GM12801 (cell line): ENCODE results near the gene FLT3.

ENCODE experiments used
- TF ChIP-seq, protein P1 (sequence below): IDR thresholded peaks from one replicate; pipeline ENCODE4 v1.5.1; 2011; ENCODE audit warnings: control low read depth; ENCODE audit not compliant: insufficient read length; ENCODE audit errors: extremely low read depth

FLT3 gene

DNA sequence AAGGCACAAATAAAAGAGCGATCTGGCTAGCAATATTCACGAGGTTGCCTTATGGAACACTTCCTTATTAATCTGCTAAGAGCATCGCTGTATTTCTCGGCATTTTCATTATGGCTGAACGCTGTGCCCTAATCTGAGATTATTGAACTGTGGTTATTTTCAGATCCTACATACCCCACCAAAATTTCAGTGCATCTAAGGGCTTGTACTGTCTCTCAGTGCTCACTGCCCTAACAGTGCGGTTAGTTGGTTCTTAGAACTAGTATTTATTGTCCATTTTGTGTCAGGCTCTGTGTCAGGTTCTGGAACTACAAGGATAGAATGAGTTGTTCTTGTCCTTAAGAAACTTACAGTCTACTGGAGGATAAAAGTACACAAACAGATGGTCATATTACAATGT, 51.6 kb downstream of the FLT3 start:
- TF ChIP-seq, protein P1, sequence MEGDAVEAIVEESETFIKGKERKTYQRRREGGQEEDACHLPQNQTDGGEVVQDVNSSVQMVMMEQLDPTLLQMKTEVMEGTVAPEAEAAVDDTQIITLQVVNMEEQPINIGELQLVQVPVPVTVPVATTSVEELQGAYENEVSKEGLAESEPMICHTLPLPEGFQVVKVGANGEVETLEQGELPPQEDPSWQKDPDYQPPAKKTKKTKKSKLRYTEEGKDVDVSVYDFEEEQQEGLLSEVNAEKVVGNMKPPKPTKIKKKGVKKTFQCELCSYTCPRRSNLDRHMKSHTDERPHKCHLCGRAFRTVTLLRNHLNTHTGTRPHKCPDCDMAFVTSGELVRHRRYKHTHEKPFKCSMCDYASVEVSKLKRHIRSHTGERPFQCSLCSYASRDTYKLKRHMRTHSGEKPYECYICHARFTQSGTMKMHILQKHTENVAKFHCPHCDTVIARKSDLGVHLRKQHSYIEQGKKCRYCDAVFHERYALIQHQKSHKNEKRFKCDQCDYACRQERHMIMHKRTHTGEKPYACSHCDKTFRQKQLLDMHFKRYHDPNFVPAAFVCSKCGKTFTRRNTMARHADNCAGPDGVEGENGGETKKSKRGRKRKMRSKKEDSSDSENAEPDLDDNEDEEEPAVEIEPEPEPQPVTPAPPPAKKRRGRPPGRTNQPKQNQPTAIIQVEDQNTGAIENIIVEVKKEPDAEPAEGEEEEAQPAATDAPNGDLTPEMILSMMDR: no peak

DNA sequence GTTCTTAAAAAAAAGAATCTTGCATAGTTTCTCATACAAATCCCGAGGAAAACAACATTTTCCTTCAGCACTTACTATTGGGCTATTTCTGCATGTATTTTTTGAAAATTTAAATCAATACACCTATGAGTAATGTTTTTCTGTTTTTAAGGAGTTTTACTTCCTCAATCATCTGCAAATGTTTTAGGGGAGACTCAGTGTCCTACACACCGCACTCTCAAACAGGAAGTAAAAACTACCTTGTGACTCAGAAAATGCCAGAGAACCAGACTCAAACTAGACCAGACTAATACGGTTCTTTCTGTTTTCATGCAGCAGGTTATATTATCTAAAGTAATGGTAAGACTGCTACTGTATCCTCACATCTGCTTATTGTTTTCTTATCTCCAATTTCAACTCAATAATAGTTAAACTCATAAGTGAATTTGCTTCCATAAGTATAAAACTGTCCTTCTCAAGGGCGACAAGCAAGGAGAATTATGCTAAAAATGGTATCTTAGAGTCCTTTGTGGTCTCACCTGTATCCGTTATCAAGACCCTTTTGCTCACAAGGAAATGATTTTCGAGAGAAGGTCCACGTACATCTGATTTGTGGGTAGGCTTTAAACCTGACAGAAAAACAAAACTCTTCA, 52.5 kb downstream of the FLT3 start:
- TF ChIP-seq, protein P1: no peak

DNA sequence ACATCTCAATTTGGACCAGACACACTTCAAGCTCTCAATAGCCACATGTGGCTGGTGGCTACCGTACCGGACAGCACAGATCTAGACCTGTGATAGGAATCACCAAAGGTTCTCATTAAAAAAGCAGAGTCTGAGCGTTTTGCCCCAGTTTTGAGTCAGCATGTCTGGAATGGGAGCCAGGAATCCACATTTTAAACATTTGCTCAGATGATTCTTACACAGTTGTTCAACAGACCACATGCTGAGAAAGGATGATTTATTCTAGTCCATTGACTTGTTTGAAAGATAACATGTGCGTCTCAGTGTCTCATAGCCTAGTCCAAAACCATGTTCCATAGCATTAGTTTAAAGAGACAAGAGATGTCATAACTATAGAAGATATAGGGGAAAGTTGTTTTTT, 53.4 kb downstream of the FLT3 start:
- TF ChIP-seq, protein P1: no peak

DNA sequence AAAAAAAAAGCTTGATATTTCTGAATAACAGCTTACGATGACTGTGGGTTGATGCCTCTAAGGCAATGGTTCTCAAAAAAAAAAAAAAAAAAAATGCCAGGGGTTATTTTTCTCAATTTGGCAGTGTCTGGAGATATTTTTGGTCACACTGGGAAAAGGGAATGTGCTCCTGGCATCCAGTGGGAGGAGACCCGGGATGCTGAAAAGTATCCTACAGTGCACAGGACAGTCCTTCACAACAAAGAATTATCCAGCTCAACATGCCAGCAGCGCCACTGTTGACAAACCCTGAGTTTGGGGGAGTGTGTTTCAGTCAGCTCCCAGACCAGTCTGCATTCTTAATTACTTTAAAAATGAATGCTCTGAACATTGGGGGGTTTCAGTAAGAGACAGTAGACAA, 54.5 kb downstream of the FLT3 start:
- TF ChIP-seq, protein P1: no peak

DNA sequence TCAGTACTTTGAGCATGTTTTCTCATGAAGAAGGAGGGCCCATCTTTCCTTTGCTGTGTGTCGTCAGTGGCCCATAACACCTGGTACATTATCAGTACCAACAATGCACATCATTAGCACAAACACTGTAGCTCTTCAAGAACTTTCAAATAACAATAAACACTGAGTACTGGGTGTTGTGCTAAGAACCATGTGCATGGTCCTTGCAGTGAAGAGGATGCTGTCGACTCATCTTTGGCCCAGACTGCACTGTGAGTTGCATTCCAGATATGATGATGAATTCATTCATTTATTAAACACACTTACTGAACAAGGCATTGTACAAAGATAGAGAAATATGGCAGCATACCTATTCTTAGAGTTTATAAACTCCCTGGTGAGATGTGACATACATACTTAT, 55.8 kb downstream of the FLT3 start:
- TF ChIP-seq, protein P1: no peak

DNA sequence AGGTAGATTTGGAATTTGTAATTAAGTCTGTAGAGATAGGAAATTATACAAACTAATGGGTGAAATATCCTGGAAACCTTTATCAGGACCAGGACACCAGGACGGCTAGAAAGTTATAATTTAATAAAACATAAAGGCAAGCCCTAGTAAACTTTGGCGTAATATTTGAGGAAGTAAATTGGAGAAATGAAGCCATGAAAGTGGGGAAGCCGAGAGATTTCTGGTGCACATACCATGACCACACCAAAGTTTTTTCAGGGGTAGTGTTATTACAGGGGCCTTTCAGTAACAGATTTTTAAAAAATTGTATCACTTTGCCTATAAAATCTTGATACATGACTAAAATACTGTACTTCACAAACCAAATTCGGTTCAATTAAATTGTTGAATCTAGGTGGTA, 57.2 kb downstream of the FLT3 start:
- TF ChIP-seq, protein P1: no peak

DNA sequence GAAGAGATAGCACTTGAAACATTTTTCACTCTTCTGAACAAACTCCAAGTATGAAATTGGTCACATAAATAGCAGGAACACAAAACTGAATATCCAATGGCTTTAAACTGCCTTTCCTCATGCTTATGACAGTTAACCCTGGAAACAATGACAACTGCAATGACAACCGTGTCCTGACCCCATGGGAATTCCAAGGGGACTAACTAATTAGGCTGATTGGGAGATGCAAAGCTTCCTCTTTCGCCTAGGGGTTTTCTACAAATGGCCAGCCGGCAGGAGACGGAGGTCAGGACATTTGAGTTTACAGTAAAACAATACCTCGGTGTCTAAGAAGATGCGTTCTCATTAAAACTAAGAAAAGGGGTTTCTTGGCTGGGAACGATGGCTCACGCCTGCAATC, 58.9 kb downstream of the FLT3 start:
- TF ChIP-seq, protein P1: no peak

DNA sequence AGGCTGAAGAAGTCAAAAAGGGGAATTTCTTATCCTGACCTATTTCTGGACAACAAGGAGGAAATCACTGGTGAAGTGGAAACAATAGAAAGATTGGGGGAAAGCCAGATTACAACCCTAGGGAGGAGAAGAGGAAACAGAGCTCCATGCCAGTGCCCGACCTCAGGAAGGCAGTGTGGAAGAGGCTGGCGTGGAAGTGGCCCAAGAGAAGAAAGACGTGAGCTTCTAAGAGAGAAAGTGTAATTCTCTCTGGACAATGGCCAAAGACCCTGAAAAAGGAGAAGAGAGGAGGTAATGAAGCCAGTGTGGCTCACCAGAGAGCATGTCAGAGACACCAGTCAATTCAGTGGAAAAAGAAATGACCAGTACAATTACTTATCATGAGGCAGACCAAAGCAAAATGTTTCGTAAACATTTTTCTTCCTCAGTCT, 59.3 kb downstream of the FLT3 start:
- TF ChIP-seq, protein P1: no peak
